Measurements from ENCODE around the gene KPNA5. TPM values are rescaled to one million over a fixed set of nuclear protein-coding genes. Genes with fewer than 3 reads are reported as not detected.

KPNA5 gene
- total and polyA plus RNA-seq, 2 of the 13 experiments (the other 11 are each of a cell fraction or from before 2014, with no cell fraction given) = 5.3 to 13.0 TPM

GRCh38 chr6:116631379-116631990 lies 49.5 kb upstream of the KPNA5 start (continued):
- TF ChIP-seq BRF2 (CRISPR knock-in tag; IDR thresholded peaks at IDR 0.05) (peak; percentile 80), ZNF891 (CRISPR knock-in tag; IDR thresholded peaks at IDR 0.05) (no peak), KIAA2018 (CRISPR knock-in tag; IDR thresholded peaks at IDR 0.05; ENCODE audit: borderline replicate concordance) (no peak), YEATS2 (CRISPR knock-in tag; IDR thresholded peaks at IDR 0.05; ENCODE audit: borderline replicate concordance) (peak; percentile 76; the same call in 1 of the 2 replicates), KAT8 (CRISPR knock-in tag; IDR thresholded peaks at IDR 0.05) (peak; percentile 86), ZNF749 (CRISPR knock-in tag; IDR thresholded peaks at IDR 0.05; ENCODE audit: borderline replicate concordance) (no peak), ZFP37 (CRISPR knock-in tag; IDR thresholded peaks at IDR 0.05; ENCODE audit: borderline replicate concordance) (peak; percentile 67; the same call in 1 of the 2 replicates), SMARCC2 (IDR thresholded peaks at IDR 0.05) (no peak), KLF15 (CRISPR knock-in tag; IDR thresholded peaks at IDR 0.05; ENCODE audit: borderline replicate concordance) (no peak), ZNF766 (CRISPR knock-in tag; IDR thresholded peaks at IDR 0.05; ENCODE audit: borderline replicate concordance) (0 out of 2 replicates have a peak, but pooled peaks have one; percentile 63), ZFP36L2 (CRISPR knock-in tag; IDR thresholded peaks at IDR 0.05) (no peak), TERF1 (CRISPR knock-in tag; IDR thresholded peaks at IDR 0.05) (no peak), CSRNP1 (CRISPR knock-in tag; IDR thresholded peaks at IDR 0.05) (peak; percentile 78), ZEB1 (IDR thresholded peaks at IDR 0.05; ENCODE audit: insufficient replicate concordance, low read depth) (peak; percentile 99), TBP (CRISPR knock-in tag; IDR thresholded peaks at IDR 0.05) (no peak), HNRNPLL (IDR thresholded peaks at IDR 0.05; ENCODE audit: low read depth, low read length, poor library complexity, severe bottlenecking) (no peak), ETV6 (CRISPR knock-in tag; conservative IDR thresholded peaks at IDR 0.05) (no peak; the same call in 1 of the 2 replicates), RARG (CRISPR knock-in tag; IDR thresholded peaks at IDR 0.05; ENCODE audit: low read depth) (no peak)
